ENCODE measurements around the gene DCAF16.

The DCAF16 gene

GRCh38 chr4:17809667-17810066, 890 bp downstream of the DCAF16 start:
- Histone ChIP-seq H3K4me3 (IDR thresholded peaks at IDR 0.05; ENCODE audit: insufficient read depth, low read depth, low read length) (no peak overlapping the region), H3K9ac (peak overlapping the region; percentile 90; the same call in 1 of the 2 replicates), H3K4me2 (peak overlapping the region; percentile 80), H3K27ac (peak overlapping the region; percentile 94), H2AFZ (ENCODE audit: low read depth) (no peak overlapping the region), H4K20me1 (ENCODE audit: insufficient read depth) (peaks cover 18% of the 10 kb centered on the region), H3K79me2 (ENCODE audit: insufficient read depth, low read depth) (peaks cover 92% of the 10 kb centered on the region), H3K27me3 (ENCODE audit: insufficient read depth, low read depth) (no peaks in the 10 kb centered on the region), H3K4me1 (ENCODE audit: low read depth, poor library complexity, severe bottlenecking) (peaks cover 48% of the 10 kb centered on the region), H3K36me3 (ENCODE audit: insufficient read depth) (0 out of 2 replicates have a peak, but pooled peaks cover 5% of the 10 kb centered on the region)
- no peak for TF ChIP-seq CTCF (conservative IDR thresholded peaks at IDR 0.05; ENCODE audit: low read depth, low read length)

DNA sequence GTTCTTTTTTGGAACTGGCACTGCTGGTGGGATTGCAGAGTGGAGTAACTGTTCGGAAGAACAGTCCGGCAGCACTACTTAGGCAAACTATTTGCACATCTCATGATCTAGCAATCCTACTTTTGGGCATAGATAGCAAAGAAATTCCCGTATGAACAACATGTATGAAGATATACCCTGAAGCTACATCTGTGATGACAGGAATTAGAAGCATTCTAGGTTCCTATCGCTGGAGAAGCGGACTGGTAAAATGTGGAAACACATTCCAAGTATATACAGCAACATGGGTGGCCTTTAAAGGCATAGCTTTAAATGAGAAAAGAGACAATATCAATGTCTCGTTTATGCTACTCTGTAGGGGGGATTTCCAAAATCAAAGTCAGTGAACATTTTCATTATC, 3.1 kb downstream of the DCAF16 start:
- Histone ChIP-seq H3K4me2 (peak overlapping the region; percentile 80), H3K4me3 (IDR thresholded peaks at IDR 0.05; ENCODE audit: insufficient read depth, low read depth, low read length) (no peak overlapping the region), H3K27ac (no peak overlapping the region), H3K79me2 (ENCODE audit: insufficient read depth, low read depth) (peaks cover 74% of the 10 kb centered on the region), H3K27me3 (ENCODE audit: insufficient read depth, low read depth) (no peaks in the 10 kb centered on the region), H4K20me1 (ENCODE audit: insufficient read depth) (peaks cover 18% of the 10 kb centered on the region), H3K9ac (no peak overlapping the region), H2AFZ (ENCODE audit: low read depth) (no peak overlapping the region), H3K4me1 (ENCODE audit: low read depth, poor library complexity, severe bottlenecking) (peaks cover 26% of the 10 kb centered on the region), H3K36me3 (ENCODE audit: insufficient read depth) (0 out of 2 replicates have a peak, but pooled peaks cover 5% of the 10 kb centered on the region)
- no peak for TF ChIP-seq CTCF (conservative IDR thresholded peaks at IDR 0.05; ENCODE audit: low read depth, low read length)

DNA sequence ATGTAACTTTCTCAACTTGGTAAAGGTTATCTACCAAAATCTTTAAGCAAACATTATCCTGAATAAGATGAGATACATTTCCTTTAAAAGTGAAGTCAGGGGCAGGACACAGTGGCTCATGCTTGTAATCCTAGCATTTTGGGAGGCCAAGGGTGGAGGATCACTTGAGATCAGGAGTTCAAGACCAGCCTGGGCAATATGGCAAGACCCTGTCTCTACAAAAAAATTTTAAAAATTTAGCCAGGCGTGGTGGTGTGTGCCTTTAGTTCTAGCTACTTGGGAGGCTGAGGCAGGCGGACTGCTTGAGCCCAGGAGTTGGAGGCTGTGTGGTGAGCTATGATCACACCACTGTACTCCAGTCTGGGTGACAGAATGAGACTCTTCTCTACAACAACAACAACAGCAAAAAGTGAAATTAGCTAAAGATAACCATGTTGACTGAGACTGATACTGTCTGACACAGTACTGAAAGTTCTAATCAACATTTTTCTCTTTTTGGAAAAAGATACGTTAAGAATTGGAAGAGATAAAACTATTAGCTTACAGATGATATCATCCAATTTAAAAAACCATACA, 4.9 kb downstream of the DCAF16 start:
- peaks cover 26% of the 10 kb centered on the region for H3K4me1 ChIP-seq (ENCODE audit: low read depth, poor library complexity, severe bottlenecking)
- no peak overlapping the region for H3K9ac ChIP-seq
- 0 out of 2 replicates have a peak, but pooled peaks cover 5% of the 10 kb centered on the region for H3K36me3 ChIP-seq (ENCODE audit: insufficient read depth)
- H2AFZ ChIP-seq (ENCODE audit: low read depth), result no peak overlapping the region
- no peak overlapping the region for H3K4me3 ChIP-seq (IDR thresholded peaks at IDR 0.05; ENCODE audit: insufficient read depth, low read depth, low read length)
- H3K27ac ChIP-seq, result no peak overlapping the region
- peaks cover 18% of the 10 kb centered on the region for H4K20me1 ChIP-seq (ENCODE audit: insufficient read depth)
- H3K27me3 ChIP-seq (ENCODE audit: insufficient read depth, low read depth), result no peaks in the 10 kb centered on the region
- no peak overlapping the region for H3K4me2 ChIP-seq
- peaks cover 60% of the 10 kb centered on the region for H3K79me2 ChIP-seq (ENCODE audit: insufficient read depth, low read depth)
- no peak for TF ChIP-seq CTCF (conservative IDR thresholded peaks at IDR 0.05; ENCODE audit: low read depth, low read length)

DNA sequence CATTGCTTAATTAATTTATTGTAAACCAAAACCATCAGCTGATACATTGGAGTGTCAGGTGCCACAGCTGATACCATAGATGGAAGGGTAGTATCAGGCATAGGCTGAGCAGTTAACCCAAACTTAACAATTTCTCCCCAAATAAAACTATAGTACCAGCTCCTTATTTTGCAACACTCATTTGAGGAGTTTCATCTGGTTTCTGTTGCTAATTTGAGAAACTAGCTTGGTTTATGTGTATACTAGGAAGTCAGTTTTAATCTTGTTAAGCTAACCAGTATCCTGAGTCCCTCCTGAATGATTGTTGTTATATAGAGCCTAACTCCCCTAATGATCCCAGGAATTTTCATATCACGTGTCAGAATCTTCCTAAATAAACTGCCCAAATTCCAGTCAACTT, 12.7 kb downstream of the DCAF16 start:
- H3K27ac ChIP-seq, result no peak overlapping the region
- H3K27me3 ChIP-seq (ENCODE audit: insufficient read depth, low read depth), result no peaks in the 10 kb centered on the region
- TF ChIP-seq CTCF (conservative IDR thresholded peaks at IDR 0.05; ENCODE audit: low read depth, low read length), result no peak
- no peak overlapping the region for H2AFZ ChIP-seq (ENCODE audit: low read depth)
- H3K36me3 ChIP-seq (ENCODE audit: insufficient read depth), result no peaks in the 10 kb centered on the region
- H4K20me1 ChIP-seq (ENCODE audit: insufficient read depth), result no peaks in the 10 kb centered on the region
- H3K9ac ChIP-seq, result no peak overlapping the region
- peaks cover 4% of the 10 kb centered on the region; the same call in 1 of the 2 replicates for H3K79me2 ChIP-seq (ENCODE audit: insufficient read depth, low read depth)
- peaks cover 13% of the 10 kb centered on the region for H3K4me1 ChIP-seq (ENCODE audit: low read depth, poor library complexity, severe bottlenecking)
- H3K4me3 ChIP-seq (IDR thresholded peaks at IDR 0.05; ENCODE audit: insufficient read depth, low read depth, low read length), result no peak overlapping the region
- no peak overlapping the region for H3K4me2 ChIP-seq
